Adrenal gland (tissue), 12 donors: ENCODE results near the gene PRR5. TPM values are rescaled to one million over a fixed set of nuclear protein-coding genes. Genes with fewer than 3 reads are reported as not detected.

Experiments
- DNase-seq, 7 donors: peaks; one replicate each; pipeline ENCODE4 v3.0.0-alpha.2; 2019 to 2020
- H3K27ac ChIP-seq, 5 donors: fragments of 200-600 bp; sonication (generic) in 4 of 5; 1 replicate in 3 of 5; 2 replicates in 2 of 5; pipeline versions ENCODE4 v1.5.1 to v1.8.0; 2016 to 2020; ENCODE audit warnings: mild to moderate bottlenecking in 1 of 5
- H3K27me3 ChIP-seq: fragments of 200-600 bp; 2 replicates; pipeline ENCODE4 v1.8.0; 2021
- H3K36me3 ChIP-seq, 2 donors: fragments of 200-600 bp; replicated peaks in 1 of 2; 1 replicate in 1 of 2; 2 replicates in 1 of 2; pipeline versions ENCODE4 v1.5.1 to v1.8.0; 2018 to 2022
- H3K4me1 ChIP-seq, 2 donors: fragments of 200-600 bp; replicated peaks in 1 of 2; 1 replicate in 1 of 2; 2 replicates in 1 of 2; pipeline versions ENCODE4 v1.5.1 to v1.8.0; 2018 to 2021
- H3K4me3 ChIP-seq, 4 donors: fragments of 200-600 bp; sonication (generic) in 3 of 4; one replicate each; pipeline ENCODE4 v1.5.1; 2016 to 2018
- H3K9me3 ChIP-seq, 3 donors: fragments of 200-600 bp; sonication (generic) in 1 of 3; replicated peaks in 1 of 3; 1 replicate in 2 of 3; 2 replicates in 1 of 3; pipeline versions ENCODE4 v1.5.1 to v1.8.0; 2016 to 2021
- CTCF ChIP-seq, 6 experiments: fragments of 450-650 bp in 4 of 6; fragments of 200-600 bp in 2 of 6; sonication (generic) in 1 of 6; IDR thresholded peaks; 1 replicate in 5 of 6; 2 replicates in 1 of 6; pipeline versions ENCODE4 v1.5.1 to v1.8.0; 2016 to 2021; ENCODE audit warnings: antibody characterized with exemption in 6 of 6, mild to moderate bottlenecking in 2 of 6, moderate library complexity in 1 of 6
- POLR2A ChIP-seq, 2 donors: fragments of 450-650 bp; IDR thresholded peaks; one replicate each; pipeline ENCODE4 v1.6.1; 2017; ENCODE audit warnings: antibody characterized with exemption in 2 of 2, mild to moderate bottlenecking in 2 of 2, moderate library complexity in 1 of 2
- WGBS, 4 donors: extraction: QIAGEN DNeasy Blood & Tissue Kit in 2 of 4; methylation state at CpG; one replicate each; pipeline versions ENCODE4 v1.1.5 to v1.1.7; 2013 to 2017; 5-methylcytosine and 5-hydroxymethylcytosine counted together
- intact Hi-C, 2 donors: fragments of 100-400 bp; cut with DNase I; formaldehyde crosslinking; loops; one replicate each; pipeline versions ENCODE4 v1.14.1 to v1.15.0; 2022 to 2023
- polyA plus RNA-seq, 3 donors: library from polyadenylated mRNA; stranded (reverse); fragments of 200-250 nt in 2 of 3; fragments of 350-450 nt in 1 of 3; fragmentation: Illumina TruSeq in 1 of 3; extraction: RNeasy Lipid Tissue Mini Kit (QIAGEN cat#74804) in 1 of 3; gene quantifications; one replicate each; pipeline ENCODE4 v1.2.3, GENCODE V29; 2013 to 2014
- total RNA-seq, 9 donors: library from RNA; depleted of rRNA in 4 of 9; stranded (reverse); fragments of >200 nt in 4 of 9; fragments of 120-200 nt in 1 of 9; fragmentation: NEBNext Ultra II Directional in 1 of 9; extraction: Animal tissue kit (Norgen Biotek cat#: 25700) in 1 of 9; gene quantifications; one replicate each; pipeline versions ENCODE4 v1.1.0 to v1.2.4, GENCODE V29; 2013 to 2023
- donor health status: healthy with polysubstance abuse.
- donor health status: Bipolar disorder and iron deficiency.
- donor health status: DM: yes; HTN: yes; CAD: no.
- donor health status: DM: no; HTN: no; CAD: no.
- donor health status: DM: no; HTN: no; CAD: no.
- donor health status: DM: yes; HTN: yes; CAD: no.

PRR5 gene
- total and polyA plus RNA-seq, 12 donors: 1.7 to 21.4 (median 11.7) TPM

GRCh38 chr22:44706488-44706887, 4.5 kb downstream of the PRR5 start:
- Histone ChIP-seq H3K4me3 (no peak overlapping the region), H3K27ac (no peak overlapping the region), H3K9me3 (no peaks in the 10 kb centered on the region), H3K27me3 (no peaks in the 10 kb centered on the region), H3K4me1 (peaks cover 0 to 12% of the 10 kb centered on the region in 2 donors), H3K36me3 (no peaks in the 10 kb centered on the region)
- 77 to 93% (median 79%) methylated on average over 7 to 8 of the region's 8 CpGs for WGBS, 4 donors
- TF ChIP-seq POLR2A (IDR thresholded peaks at IDR 0.05) (no peak), CTCF (IDR thresholded peaks at IDR 0.05) (no peak)
- DNase-seq: no peak
- intact Hi-C loops: no loop called here

GRCh38 chr22:44707178-44707577, 5.2 kb downstream of the PRR5 start:
- Histone ChIP-seq H3K27ac (no peak overlapping the region), H3K9me3 (no peaks in the 10 kb centered on the region), H3K4me3 (no peak overlapping the region), H3K27me3 (no peaks in the 10 kb centered on the region), H3K36me3 (no peaks in the 10 kb centered on the region), H3K4me1 (peaks cover 0 to 12% of the 10 kb centered on the region in 2 donors)
- DNase-seq: no peak
- 88 to 97% (median 93%) methylated on average over 4 to 10 of the region's 10 CpGs for WGBS, 4 donors
- TF ChIP-seq POLR2A (IDR thresholded peaks at IDR 0.05) (no peak), CTCF (IDR thresholded peaks at IDR 0.05) (no peak)
- intact Hi-C loops: no loop called here

- WGBS, 4 donors: 84 to 92% (median 85%) methylated on average over 4 to 11 of the region's 11 CpGs
- Histone ChIP-seq H3K4me1 (peaks cover 0 to 7% of the 10 kb centered on the region in 2 donors), H3K4me3 (no peak overlapping the region), H3K9me3 (no peaks in the 10 kb centered on the region), H3K36me3 (no peaks in the 10 kb centered on the region), H3K27ac (no peak overlapping the region), H3K27me3 (no peaks in the 10 kb centered on the region)
- intact Hi-C loops: no loop called here
- DNase-seq: no peak
- TF ChIP-seq CTCF (IDR thresholded peaks at IDR 0.05): no peak
- no peak for TF ChIP-seq POLR2A (IDR thresholded peaks at IDR 0.05)
Observed at GRCh38 chr22:44707752-44708151, 5.7 kb downstream of the PRR5 start.

- Histone ChIP-seq H3K27me3 (no peaks in the 10 kb centered on the region), H3K4me1 (no peaks in the 10 kb centered on the region), H3K4me3 (no peak overlapping the region), H3K36me3 (no peaks in the 10 kb centered on the region), H3K27ac (no peak overlapping the region), H3K9me3 (no peaks in the 10 kb centered on the region)
- 79 to 91% (median 87%) methylated on average over 4 to 12 of the region's 12 CpGs for WGBS, 4 donors
- DNase-seq: no peak
- intact Hi-C loops: no loop called here
- no peak for TF ChIP-seq POLR2A (IDR thresholded peaks at IDR 0.05)
- no peak for TF ChIP-seq CTCF (IDR thresholded peaks at IDR 0.05)
Observed at GRCh38 chr22:44709881-44710392, 7.9 kb downstream of the PRR5 start.
